A673 (cell line): ENCODE data around the gene MAP3K6. TPM values are rescaled to one million over a fixed set of nuclear protein-coding genes. Genes with fewer than 3 reads are reported as not detected.
A peak's percentile ranks its signal among the peaks of the same experiment; 100 is the strongest.

Experiments
- BruUV-seq: library from RNA; stranded (reverse); fragments of 400-500 nt; replicated peaks from 2 replicates; lab custom pipeline; 2021; lab: Mats Ljungman, UMichigan
- CTCF ChIA-PET: fragments of 300-600 bp; sonication (Branson Sonifier 250); formaldehyde crosslinking; loops from one replicate; lab custom pipeline; 2022; ENCODE audit warnings: antibody characterized with exemption; lab: Charles Lee
- POLR2A ChIA-PET: fragments of 300-600 bp; sonication (Branson Sonifier 250); formaldehyde crosslinking; loops from one replicate; lab custom pipeline; 2022; ENCODE audit warnings: antibody characterized with exemption; ENCODE audit not compliant: low non-redundant PET; lab: Charles Lee
- DNase-seq: peaks from one replicate; pipeline ENCODE4 v3.0.0-alpha.2; 2015; ENCODE audit warnings: low spot score
- H3K27ac ChIP-seq: fragments of 200-600 bp; sonication (generic); 2 replicates; pipeline ENCODE4 v1.5.1; 2016; ENCODE audit warnings: mixed run types, low read depth, mild to moderate bottlenecking, mixed read lengths, antibody characterized with exemption, low read length; ENCODE audit not compliant: poor library complexity, severe bottlenecking
- H3K27me3 ChIP-seq: fragments of 200-600 bp; sonication (generic); replicated peaks from 2 replicates; pipeline ENCODE4 v1.6.1; 2017; ENCODE audit warnings: mixed run types, low read depth, mild to moderate bottlenecking, mixed read lengths, antibody characterized with exemption, low read length; ENCODE audit not compliant: insufficient read depth, poor library complexity
- H3K36me3 ChIP-seq: fragments of 200-600 bp; sonication (generic); 2 replicates; pipeline ENCODE4 v1.6.1; 2016; ENCODE audit warnings: mixed run types, mild to moderate bottlenecking, mixed read lengths, antibody characterized with exemption, low read length; ENCODE audit not compliant: insufficient read depth, poor library complexity, severe bottlenecking
- H3K4me1 ChIP-seq: fragments of 200-600 bp; sonication (generic); 2 replicates; pipeline ENCODE4 v1.6.1; 2017; ENCODE audit warnings: mixed run types, mild to moderate bottlenecking, mixed read lengths, antibody characterized with exemption, low read length; ENCODE audit not compliant: insufficient read depth, poor library complexity, severe bottlenecking
- H3K4me3 ChIP-seq: fragments of 200-600 bp; sonication (generic); 2 replicates; pipeline ENCODE4 v1.5.1; 2016; ENCODE audit warnings: low read depth, mixed run types, mild to moderate bottlenecking, mixed read lengths, low read length; ENCODE audit not compliant: poor library complexity, severe bottlenecking
- H3K9me3 ChIP-seq: fragments of 200-600 bp; sonication (generic); 2 replicates; pipeline ENCODE4 v1.6.1; 2016; ENCODE audit warnings: mixed run types, low read depth, mild to moderate bottlenecking, mixed read lengths, antibody characterized with exemption, low read length; ENCODE audit not compliant: poor library complexity, severe bottlenecking
- EZH2 ChIP-seq: fragments of 200-600 bp; sonication (generic); IDR thresholded peaks from 2 replicates; pipeline ENCODE4 v1.6.1; 2017; ENCODE audit warnings: borderline replicate concordance, low read depth, mild to moderate bottlenecking, mixed read lengths, antibody characterized with exemption, low read length; ENCODE audit not compliant: poor library complexity, severe bottlenecking
- intact Hi-C: fragments of 100-400 bp; cut with micrococcal nuclease; formaldehyde crosslinking; loops from one replicate; pipeline ENCODE4 v1.10.0; 2022; ENCODE audit not compliant: unreplicated experiment
- total RNA-seq: library from RNA; stranded (reverse); gene quantifications from 2 replicates; pipeline ENCODE4 v1.2.3, GENCODE V29; 2021
- TF ChIP-seq, protein P1 (sequence below): fragments of 300-800, 200-600 bp; sonication (generic); conservative IDR thresholded peaks from 2 replicates; pipeline ENCODE4 v1.5.1; 2017; ENCODE audit warnings: low read depth, mild to moderate bottlenecking, antibody characterized with exemption, low read length, moderate library complexity, mixed read lengths

MAP3K6 gene
- total RNA-seq, 1 experiment from 2014 or later = 2.4 TPM

DNA sequence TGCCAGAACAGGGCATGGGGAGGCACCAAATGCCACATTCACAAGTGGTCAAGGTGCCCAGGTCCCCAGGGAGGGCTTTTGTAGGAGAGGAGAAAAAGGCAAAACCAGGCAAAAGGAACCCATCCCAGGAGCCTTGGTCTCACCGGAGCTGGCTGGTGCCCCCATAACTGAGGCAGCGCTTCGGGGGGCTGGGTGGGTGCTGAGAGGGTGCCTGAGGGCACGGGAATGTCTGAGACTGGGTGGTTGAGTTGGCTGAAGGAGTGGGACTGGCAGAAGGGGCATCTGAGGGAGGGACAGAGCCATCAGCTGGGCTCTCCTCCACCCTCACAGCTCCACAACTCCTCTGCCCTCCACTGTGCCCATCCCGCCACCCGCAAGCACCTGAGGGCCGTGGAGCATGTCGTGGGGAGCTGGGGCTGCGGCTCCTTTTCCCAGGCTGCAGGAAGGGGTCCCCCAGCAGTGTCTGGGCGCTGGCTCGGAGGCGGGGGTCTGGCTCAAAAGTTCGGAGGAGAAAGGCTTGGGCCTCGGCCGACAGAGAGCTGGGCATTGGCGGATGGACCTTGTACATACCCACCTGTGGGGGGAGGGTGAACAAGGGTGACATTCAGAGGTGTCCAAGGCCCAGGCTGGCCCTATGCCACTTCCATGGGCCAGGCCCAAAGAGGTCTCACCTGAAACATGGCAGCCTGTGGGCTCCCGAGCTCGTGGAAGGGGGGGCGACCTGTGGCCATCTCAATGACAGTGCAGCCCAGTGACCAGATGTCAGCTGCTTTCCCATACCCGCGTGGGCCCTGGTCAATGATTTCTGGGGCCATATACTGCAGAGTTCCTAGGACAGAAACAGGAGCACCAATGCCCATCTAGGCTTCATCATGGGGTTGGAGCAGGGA lies 8.5 kb downstream of the MAP3K6 start:
- H3K36me3 ChIP-seq = no peaks in the 10 kb centered on the region
- no peak overlapping the region for H3K27ac ChIP-seq
- ChIA-PET POLR2A (no interaction called here), CTCF (interaction anchor here (0.5 to 0.6 kb wide), 3 partner anchors 8 to 485 kb away, joined by 3 to 9 read pairs (median 5); partner anchors contain the start of gene MAP3K6)
- no peaks in the 10 kb centered on the region for H3K9me3 ChIP-seq
- intact Hi-C loops = no loop called here
- H3K4me3 ChIP-seq = no peak overlapping the region
- H3K27me3 ChIP-seq = no peaks in the 10 kb centered on the region
- no peak for TF ChIP-seq EZH2
- TF ChIP-seq, protein P1, sequence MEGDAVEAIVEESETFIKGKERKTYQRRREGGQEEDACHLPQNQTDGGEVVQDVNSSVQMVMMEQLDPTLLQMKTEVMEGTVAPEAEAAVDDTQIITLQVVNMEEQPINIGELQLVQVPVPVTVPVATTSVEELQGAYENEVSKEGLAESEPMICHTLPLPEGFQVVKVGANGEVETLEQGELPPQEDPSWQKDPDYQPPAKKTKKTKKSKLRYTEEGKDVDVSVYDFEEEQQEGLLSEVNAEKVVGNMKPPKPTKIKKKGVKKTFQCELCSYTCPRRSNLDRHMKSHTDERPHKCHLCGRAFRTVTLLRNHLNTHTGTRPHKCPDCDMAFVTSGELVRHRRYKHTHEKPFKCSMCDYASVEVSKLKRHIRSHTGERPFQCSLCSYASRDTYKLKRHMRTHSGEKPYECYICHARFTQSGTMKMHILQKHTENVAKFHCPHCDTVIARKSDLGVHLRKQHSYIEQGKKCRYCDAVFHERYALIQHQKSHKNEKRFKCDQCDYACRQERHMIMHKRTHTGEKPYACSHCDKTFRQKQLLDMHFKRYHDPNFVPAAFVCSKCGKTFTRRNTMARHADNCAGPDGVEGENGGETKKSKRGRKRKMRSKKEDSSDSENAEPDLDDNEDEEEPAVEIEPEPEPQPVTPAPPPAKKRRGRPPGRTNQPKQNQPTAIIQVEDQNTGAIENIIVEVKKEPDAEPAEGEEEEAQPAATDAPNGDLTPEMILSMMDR = no peak
- no peaks in the 10 kb centered on the region for H3K4me1 ChIP-seq
- BruUV-seq = no TSS peak
- no peak for DNase-seq

DNA sequence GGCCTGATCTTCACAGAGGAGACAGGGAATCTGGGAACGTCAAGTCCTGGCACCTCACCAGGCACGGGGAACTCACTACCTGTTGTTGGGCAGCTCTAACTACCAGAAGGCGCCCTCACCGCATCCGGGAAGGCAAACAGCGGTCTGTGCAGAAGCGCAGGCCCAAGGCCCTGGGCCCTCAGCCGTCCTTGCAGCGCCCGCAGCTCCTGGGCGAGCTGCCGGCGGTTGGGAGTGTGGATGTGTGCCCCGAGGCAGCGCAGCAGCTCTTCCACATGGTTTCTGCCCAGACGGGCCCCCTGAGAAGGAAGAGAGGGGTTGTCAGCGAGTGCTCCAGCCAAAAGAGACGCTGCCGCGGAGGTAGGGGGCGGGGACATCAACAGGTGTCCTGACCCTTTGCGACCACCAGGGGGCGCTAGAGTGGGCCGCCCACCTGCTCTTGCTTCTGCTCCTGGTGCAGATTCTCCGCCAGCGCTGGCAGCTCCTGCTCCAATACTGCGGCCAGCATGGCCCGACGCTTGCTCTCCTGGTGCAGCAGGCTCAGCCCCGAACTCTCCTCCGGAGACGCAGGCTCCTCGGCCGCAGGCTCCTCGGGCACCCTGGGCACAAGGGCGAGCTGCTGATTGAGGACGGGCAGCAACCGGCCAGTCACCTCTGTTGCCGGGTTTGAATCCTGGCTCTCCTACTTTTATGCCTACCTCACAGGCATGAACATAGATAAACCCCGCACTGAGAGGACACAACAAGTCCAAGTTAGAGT lies 9.3 kb downstream of the MAP3K6 start:
- H3K9me3 ChIP-seq = no peaks in the 10 kb centered on the region
- ChIA-PET CTCF (interaction anchor here (0.5 to 1.4 kb wide), 5 partner anchors 8 to 486 kb away, joined by 3 to 9 read pairs (median 4); partner anchors contain the start of gene MAP3K6), POLR2A (no interaction called here)
- no TSS peak for BruUV-seq
- no peak for TF ChIP-seq EZH2
- TF ChIP-seq, protein P1 = peak; percentile 96
- H3K4me1 ChIP-seq = no peaks in the 10 kb centered on the region
- H3K27me3 ChIP-seq = no peaks in the 10 kb centered on the region
- peak; percentile 73 for DNase-seq
- peak overlapping the region; percentile 19 for H3K27ac ChIP-seq
- intact Hi-C loops = loop anchor here (1.0 kb wide), 1 partner anchor 249 kb away; no protein-coding TSS in a partner anchor
- no peak overlapping the region for H3K4me3 ChIP-seq
- H3K36me3 ChIP-seq = no peaks in the 10 kb centered on the region

DNA sequence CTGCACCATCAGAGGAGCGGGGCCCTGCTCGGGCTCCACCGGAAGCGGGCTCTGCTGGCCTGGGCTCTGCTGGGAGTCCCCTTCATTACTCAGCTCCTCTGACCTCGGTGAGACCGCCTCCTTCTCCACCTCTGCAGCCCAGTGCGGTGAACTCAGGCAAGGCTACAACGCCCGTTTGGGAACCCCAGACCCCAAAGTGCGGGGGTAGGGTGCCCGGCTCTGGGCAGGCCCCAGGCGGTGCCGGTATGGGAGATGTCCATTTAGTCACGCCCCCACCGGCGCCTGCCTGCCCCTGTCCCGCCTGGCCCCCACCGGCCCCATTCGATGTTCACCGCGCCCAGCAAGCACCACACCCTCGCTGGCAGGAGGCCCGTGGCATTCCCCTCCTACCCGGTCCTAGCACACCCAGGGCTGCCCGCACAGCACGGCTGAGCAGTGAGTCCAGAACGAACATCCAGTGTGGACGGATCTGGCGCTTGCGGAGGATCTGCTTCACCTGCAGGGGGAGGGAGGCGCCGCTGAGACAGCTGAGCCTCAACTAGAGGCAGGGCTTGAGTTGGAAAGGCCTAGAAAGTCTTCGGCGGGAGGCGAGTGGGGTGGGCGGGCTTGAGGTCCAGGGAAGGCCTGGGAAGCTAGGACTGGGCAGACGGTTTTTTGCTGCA lies 10.0 kb downstream of the MAP3K6 start:
- ChIA-PET POLR2A (no interaction called here), CTCF (interaction anchor here (0.6 to 1.4 kb wide), 4 partner anchors 9 to 845 kb away, joined by 3 to 4 read pairs (median 3); no protein-coding TSS in a partner anchor)
- intact Hi-C loops = loop anchor here (1.0 kb wide), 1 partner anchor 250 kb away; no protein-coding TSS in a partner anchor
- H3K4me1 ChIP-seq = no peaks in the 10 kb centered on the region
- H3K27ac ChIP-seq = no peak overlapping the region
- no peaks in the 10 kb centered on the region for H3K36me3 ChIP-seq
- no peaks in the 10 kb centered on the region for H3K9me3 ChIP-seq
- no peak overlapping the region for H3K4me3 ChIP-seq
- no peak for DNase-seq
- no peaks in the 10 kb centered on the region for H3K27me3 ChIP-seq
- TF ChIP-seq EZH2 = no peak
- TF ChIP-seq, protein P1 = no peak
- BruUV-seq = no TSS peak
